Stimulated activated CD8-positive, alpha-beta memory T cell treated with anti-CD3 and anti-CD28 coated beads, Interleukin-15, amount 100 ng/mL, for 1 hour (primary cell): Measurements from ENCODE around the gene SLC30A2.

Experiments
- DNase-seq: peaks from one replicate; pipeline ENCODE4 v3.0.0-alpha.2; 2020; ENCODE audit warnings: low read depth

The SLC30A2 gene

GRCh38 chr1:26070296-26070962, 24.5 kb upstream of the SLC30A2 start:
- DNase-seq: no peak

GRCh38 chr1:26069941-26070295, 24.0 kb upstream of the SLC30A2 start:
- no peak for DNase-seq

GRCh38 chr1:26067432-26067911, 21.6 kb upstream of the SLC30A2 start, which contains the start of gene TRIM63:
TRIM63 (minus strand) TSS chr1:26067630; CDS start chr1:26067494, 136 bp downstream.
- no peak for DNase-seq

GRCh38 chr1:26066857-26067256, 20.9 kb upstream of the SLC30A2 start:
- no peak for DNase-seq

- no peak for DNase-seq
Measured at GRCh38 chr1:26066160-26066559, 20.2 kb upstream of the SLC30A2 start.

GRCh38 chr1:26064553-26064952, 18.6 kb upstream of the SLC30A2 start:
- DNase-seq: no peak

- DNase-seq: no peak
Measured at GRCh38 chr1:26060832-26061574, 15.1 kb upstream of the SLC30A2 start.

GRCh38 chr1:26059906-26060305, 14.0 kb upstream of the SLC30A2 start:
- DNase-seq: no peak

- no peak for DNase-seq
Measured at GRCh38 chr1:26058052-26058595, 12.2 kb upstream of the SLC30A2 start.

- no peak for DNase-seq
Measured at GRCh38 chr1:26057189-26057588, 11.3 kb upstream of the SLC30A2 start.

- no peak for DNase-seq
Measured at GRCh38 chr1:26055041-26055440, 9.1 kb upstream of the SLC30A2 start.

GRCh38 chr1:26053718-26054560, 8.0 kb upstream of the SLC30A2 start:
- no peak for DNase-seq

GRCh38 chr1:26050248-26050640, 4.3 kb upstream of the SLC30A2 start:
- no peak for DNase-seq

- no peak for DNase-seq
Measured at GRCh38 chr1:26049531-26050247, 3.8 kb upstream of the SLC30A2 start.

GRCh38 chr1:26047278-26047874, 1.5 kb upstream of the SLC30A2 start:
- DNase-seq: no peak

- no peak for DNase-seq
Measured at GRCh38 chr1:26046246-26047095, 553 bp upstream of the SLC30A2 start.

GRCh38 chr1:26044971-26045721, 772 bp downstream of the SLC30A2 start:
- no peak for DNase-seq

- no peak for DNase-seq
Measured at GRCh38 chr1:26044414-26044813, 1.5 kb downstream of the SLC30A2 start.

- DNase-seq: no peak
Measured at GRCh38 chr1:26043765-26044164, 2.2 kb downstream of the SLC30A2 start.

- no peak for DNase-seq
Measured at GRCh38 chr1:26041978-26042377, 3.9 kb downstream of the SLC30A2 start.
